HG03025 (cell line): ENCODE measurements around the gene AIF1.

Experiments used
- ATAC-seq: cut with Tn5 transposase; IDR thresholded peaks from one replicate; pipeline ENCODE4 v1.9.1; 2021; ENCODE audit warnings: mild to moderate bottlenecking, moderate library complexity; ENCODE audit not compliant: unreplicated experiment, low FRiP score

The AIF1 gene

GRCh38 chr6:31661262-31662123 lies 46.5 kb downstream of the AIF1 start:
- ATAC-seq, result no peak

- no peak for ATAC-seq
Observed at GRCh38 chr6:31662124-31662723, 47.2 kb downstream of the AIF1 start.

- ATAC-seq, result no peak
Observed at GRCh38 chr6:31663126-31663960, 48.3 kb downstream of the AIF1 start.

- no peak for ATAC-seq
Observed at GRCh38 chr6:31663961-31664789, 49.1 kb downstream of the AIF1 start.

GRCh38 chr6:31664790-31665500 lies 49.9 kb downstream of the AIF1 start, which contains the start of gene GPANK1:
GPANK1 (minus strand) TSS chr6:31664997; CDS start chr6:31664478, 519 bp downstream.
- ATAC-seq, result no peak

GRCh38 chr6:31665501-31666336 lies 50.7 kb downstream of the AIF1 start, which contains the start of gene CSNK2B:
CSNK2B (plus strand) TSS chr6:31666080; CDS start chr6:31666832, 752 bp downstream.
- peak; percentile 68 for ATAC-seq

GRCh38 chr6:31666337-31666965 lies 51.4 kb downstream of the AIF1 start:
- no peak for ATAC-seq
